SH-SY5Y (cell line): ENCODE data around the gene MTHFD2.

Source experiments
- GATA2 ChIP-seq: IDR thresholded peaks from 2 replicates; pipeline ENCODE4 v1.6.1; 2011; ENCODE audit warnings: mild to moderate bottlenecking, low read depth, low read length
- GATA3 ChIP-seq: IDR thresholded peaks from 2 replicates; pipeline ENCODE4 v1.6.1; 2011; ENCODE audit warnings: low read depth, mild to moderate bottlenecking, low read length, moderate library complexity

DNA sequence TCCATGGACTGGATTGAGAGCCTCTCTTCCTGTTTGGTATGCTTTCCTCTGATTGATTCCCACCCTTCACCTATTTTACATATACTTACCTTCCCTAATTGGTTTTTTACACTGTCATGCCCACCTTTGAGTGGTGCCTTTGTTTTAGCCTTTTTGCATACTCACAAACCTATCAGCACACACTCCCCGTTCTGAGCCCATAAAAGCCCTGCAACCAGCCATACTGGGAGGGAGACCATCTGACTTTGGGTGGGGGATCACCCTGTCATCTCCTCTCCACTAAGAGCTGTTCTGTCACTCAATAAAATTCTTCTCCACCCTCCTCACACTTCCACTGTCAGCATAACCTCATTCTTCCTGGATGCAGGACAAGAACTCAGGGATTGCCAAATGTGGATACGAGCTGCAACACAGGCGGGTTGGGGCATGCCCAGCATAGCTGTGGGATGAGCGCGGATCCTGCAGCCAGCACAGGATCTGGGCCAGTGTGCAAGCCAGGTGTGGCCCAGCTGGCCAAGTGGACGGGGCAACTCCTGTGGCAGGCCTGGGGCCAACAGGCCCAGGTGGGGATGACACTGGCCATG lies 10.3 kb upstream of the MTHFD2 start:
- TF ChIP-seq GATA2 = no peak
- no peak for TF ChIP-seq GATA3
